H1 (cell line): ENCODE data around the gene NUP205.

ENCODE experiments used
- ASH2L ChIP-seq: fragments of 200-600, 300-600 bp; sonication (generic); IDR thresholded peaks from one replicate; pipeline ENCODE4 v1.7.1; 2017; ENCODE audit warnings: low read length
- EP300 ChIP-seq, 2 experiments: IDR thresholded peaks; 1 replicate in 1 of 2; 2 replicates in 1 of 2; pipeline ENCODE4 v1.6.1; 2011 to 2012; ENCODE audit warnings: low read depth in 2 of 2, low read length in 2 of 2, mild to moderate bottlenecking in 2 of 2, borderline replicate concordance in 1 of 2, inconsistent platforms in 1 of 2, moderate library complexity in 1 of 2
- FOSL1 ChIP-seq: IDR thresholded peaks from 2 replicates; pipeline ENCODE4 v1.6.1; 2011; ENCODE audit warnings: mild to moderate bottlenecking, low read depth, low read length, moderate library complexity; ENCODE audit not compliant: insufficient read depth
- GABPA ChIP-seq: IDR thresholded peaks from 2 replicates; pipeline ENCODE4 v1.6.1; 2011; ENCODE audit warnings: mild to moderate bottlenecking, low read length, moderate library complexity, borderline replicate concordance; ENCODE audit not compliant: insufficient read depth
- NRF1 ChIP-seq: IDR thresholded peaks from 2 replicates; pipeline ENCODE4 v1.6.1; 2011; ENCODE audit warnings: mild to moderate bottlenecking, low read depth, low read length, improper control_type of control experiment
- POLR2A ChIP-seq, 2 experiments: IDR thresholded peaks; 1 replicate in 1 of 2; 2 replicates in 1 of 2; pipeline ENCODE4 v1.6.1; 2011; ENCODE audit warnings: low read depth in 2 of 2, low read length in 2 of 2, mild to moderate bottlenecking in 2 of 2; ENCODE audit errors: control extremely low read depth in 1 of 2
- POLR2AphosphoS5 ChIP-seq: IDR thresholded peaks from 2 replicates; pipeline ENCODE4 v1.6.1; 2011; ENCODE audit warnings: low read depth, low read length
- RNF2 ChIP-seq: fragments of 200-900, 300-1000 bp; sonication (generic); IDR thresholded peaks from 2 replicates; pipeline ENCODE4 v1.7.1; 2016; ENCODE audit warnings: borderline replicate concordance, low read depth, mild to moderate bottlenecking, antibody characterized with exemption, low read length; ENCODE audit not compliant: poor library complexity, severe bottlenecking; ENCODE audit errors: missing control alignments
- SAP30 ChIP-seq: fragments of 300-600 bp; sonication (generic); IDR thresholded peaks from 2 replicates; pipeline ENCODE4 v1.7.1; 2012; ENCODE audit warnings: low read length, moderate library complexity, mild to moderate bottlenecking, inconsistent platforms; ENCODE audit not compliant: insufficient read depth, insufficient replicate concordance
- SIN3A ChIP-seq, 2 experiments: IDR thresholded peaks in 1 of 2; conservative IDR thresholded peaks in 1 of 2; 2 replicates each; pipeline ENCODE4 v1.6.1; 2011 to 2012; ENCODE audit warnings: low read length in 2 of 2, improper control_type of control experiment in 1 of 2, low read depth in 1 of 2, mild to moderate bottlenecking in 1 of 2
- TCF12 ChIP-seq: IDR thresholded peaks from 2 replicates; pipeline ENCODE4 v1.6.1; 2011; ENCODE audit warnings: low read depth, mild to moderate bottlenecking, low read length
- TF ChIP-seq, protein P1 (sequence below), 3 experiments: IDR thresholded peaks; 1 replicate in 2 of 3; 2 replicates in 1 of 3; pipeline versions ENCODE4 v1.5.1 to v1.6.1; 2011; ENCODE audit warnings: low read length in 3 of 3, mild to moderate bottlenecking in 3 of 3, inconsistent platforms in 2 of 3, low read depth in 1 of 3, moderate library complexity in 1 of 3; ENCODE audit not compliant: insufficient read depth in 1 of 3; ENCODE audit errors: control extremely low read depth in 1 of 3

DNA sequence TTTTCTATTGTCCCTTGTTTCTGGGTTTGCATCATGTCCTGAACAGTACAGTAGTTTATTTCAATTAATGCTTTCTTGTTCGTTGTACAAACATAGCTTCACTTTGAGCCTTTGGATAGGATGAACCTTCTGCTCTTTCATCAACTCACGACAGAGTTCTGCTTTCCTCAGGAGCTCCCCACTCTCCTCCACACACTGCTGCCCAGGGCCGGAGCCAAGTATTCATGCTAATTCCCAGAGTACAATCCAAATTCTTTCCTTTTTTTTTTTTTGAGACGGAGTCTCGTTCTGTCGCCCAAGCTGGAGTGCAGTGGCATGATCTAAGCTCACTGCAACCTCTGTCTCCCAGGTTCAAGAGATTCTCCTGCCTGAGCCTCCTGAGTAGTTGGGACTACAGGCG, 7.5 kb upstream of the NUP205 start:
- TF ChIP-seq ASH2L (no peak), SAP30 (no peak), SIN3A (conservative IDR thresholded peaks at IDR 0.05 in 1 of 2, IDR thresholded peaks at IDR 0.05 in 1 of 2; ENCODE audit: low read depth in 1 of 2, low read length in 2 of 2) (no peak), POLR2AphosphoS5 (no peak), EP300 (IDR thresholded peaks at IDR 0.05; ENCODE audit: borderline replicate concordance in 1 of 2, low read depth in 2 of 2, low read length in 2 of 2) (no peak), GABPA (no peak), NRF1 (no peak), POLR2A (IDR thresholded peaks at IDR 0.05; ENCODE audit: control extremely low read depth in 1 of 2, low read depth in 2 of 2, low read length in 2 of 2) (no peak), FOSL1 (no peak), TCF12 (no peak), RNF2 (no peak)
- TF ChIP-seq, protein P1, sequence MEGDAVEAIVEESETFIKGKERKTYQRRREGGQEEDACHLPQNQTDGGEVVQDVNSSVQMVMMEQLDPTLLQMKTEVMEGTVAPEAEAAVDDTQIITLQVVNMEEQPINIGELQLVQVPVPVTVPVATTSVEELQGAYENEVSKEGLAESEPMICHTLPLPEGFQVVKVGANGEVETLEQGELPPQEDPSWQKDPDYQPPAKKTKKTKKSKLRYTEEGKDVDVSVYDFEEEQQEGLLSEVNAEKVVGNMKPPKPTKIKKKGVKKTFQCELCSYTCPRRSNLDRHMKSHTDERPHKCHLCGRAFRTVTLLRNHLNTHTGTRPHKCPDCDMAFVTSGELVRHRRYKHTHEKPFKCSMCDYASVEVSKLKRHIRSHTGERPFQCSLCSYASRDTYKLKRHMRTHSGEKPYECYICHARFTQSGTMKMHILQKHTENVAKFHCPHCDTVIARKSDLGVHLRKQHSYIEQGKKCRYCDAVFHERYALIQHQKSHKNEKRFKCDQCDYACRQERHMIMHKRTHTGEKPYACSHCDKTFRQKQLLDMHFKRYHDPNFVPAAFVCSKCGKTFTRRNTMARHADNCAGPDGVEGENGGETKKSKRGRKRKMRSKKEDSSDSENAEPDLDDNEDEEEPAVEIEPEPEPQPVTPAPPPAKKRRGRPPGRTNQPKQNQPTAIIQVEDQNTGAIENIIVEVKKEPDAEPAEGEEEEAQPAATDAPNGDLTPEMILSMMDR (IDR thresholded peaks at IDR 0.05; ENCODE audit: control extremely low read depth in 1 of 3, insufficient read depth in 1 of 3, low read depth in 1 of 3, low read length in 3 of 3) = no peak
